GM19452 (cell line): ENCODE data around the gene HIF3A.
"Not testable (repeated sequence)": the region's sequence is repeated elsewhere in the genome, so short reads cannot be mapped to it uniquely, and the experiment has no call there.

Experiments used
- ATAC-seq: cut with Tn5 transposase; IDR thresholded peaks from one replicate; pipeline ENCODE4 v1.9.1; 2021; ENCODE audit not compliant: unreplicated experiment

The HIF3A gene

DNA sequence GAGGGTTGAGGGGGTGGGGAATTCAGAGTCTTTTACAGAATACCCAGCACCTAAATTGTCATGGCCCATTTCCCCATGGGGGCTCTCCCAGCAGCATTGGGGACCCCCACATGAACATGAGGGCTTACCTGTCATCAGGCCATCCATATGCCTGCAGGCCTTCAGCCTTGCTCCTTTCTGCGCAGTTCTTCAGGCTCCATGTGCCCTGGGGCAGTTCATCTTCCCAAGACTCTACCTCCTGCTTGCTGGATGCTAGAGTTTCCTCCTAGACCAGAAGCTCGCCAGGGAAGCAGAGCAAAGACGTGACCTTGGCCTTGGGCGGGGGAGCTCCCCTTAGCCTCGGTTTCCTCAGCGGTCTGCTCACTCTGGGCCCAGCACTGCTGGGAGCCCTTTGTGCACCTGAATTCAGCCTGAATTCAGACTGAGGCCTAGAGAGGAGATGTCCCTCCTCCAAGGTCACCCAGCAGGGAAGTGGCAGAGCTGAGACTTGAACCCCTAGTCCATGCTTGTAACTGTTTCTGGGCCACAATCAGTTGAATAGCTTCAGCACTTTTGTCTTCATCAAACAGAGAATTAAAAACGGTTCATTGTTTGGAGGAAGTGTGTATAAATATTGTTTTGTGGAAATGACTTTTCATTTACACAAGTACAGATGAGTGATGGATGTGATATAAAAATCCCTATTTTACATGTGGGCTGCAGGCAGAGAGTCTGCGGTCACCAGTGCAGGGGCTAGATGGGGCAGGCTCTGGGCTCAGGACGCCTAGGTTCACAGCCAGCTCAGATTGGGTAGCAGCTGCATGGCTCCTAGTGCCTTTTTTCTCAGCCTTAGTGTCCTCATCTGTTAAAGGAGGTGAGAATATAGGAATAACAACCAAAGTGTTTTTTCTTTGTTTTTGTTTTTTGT lies 59.6 kb downstream of the HIF3A start:
- no peak for ATAC-seq

DNA sequence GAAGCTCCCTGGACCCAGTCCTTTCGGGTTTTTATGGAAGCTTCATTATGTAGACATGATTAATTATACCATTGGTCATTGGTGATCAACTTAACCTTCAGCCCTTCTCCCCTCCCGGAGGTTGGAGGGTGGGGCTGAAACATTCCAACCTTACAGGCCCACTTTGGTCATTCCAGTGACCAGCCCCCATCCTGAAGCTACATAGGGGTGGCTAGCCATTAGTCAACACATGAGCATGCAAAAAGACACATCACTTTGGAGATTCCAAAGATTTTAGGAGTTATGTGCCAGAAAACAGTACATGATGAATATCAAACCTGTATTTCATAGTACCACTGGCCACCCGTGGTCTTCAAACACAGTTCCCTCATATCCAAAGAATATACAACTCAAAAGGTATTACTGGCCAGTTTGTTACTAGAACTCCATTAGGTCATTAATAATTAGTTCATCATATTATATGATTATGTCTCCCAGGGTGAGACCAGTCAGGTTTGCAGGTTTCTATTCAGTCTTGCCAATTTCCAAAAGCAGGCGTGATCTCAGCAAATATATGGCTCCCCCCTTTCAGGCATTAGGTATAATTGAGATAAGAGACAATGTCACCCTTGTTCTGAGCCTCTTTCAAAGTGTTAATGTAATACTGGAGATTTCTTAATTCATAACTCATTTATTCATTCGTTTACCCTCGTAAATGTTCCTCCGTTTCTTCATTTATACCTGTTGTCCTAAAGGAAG lies 61.2 kb downstream of the HIF3A start:
- no peak for ATAC-seq

DNA sequence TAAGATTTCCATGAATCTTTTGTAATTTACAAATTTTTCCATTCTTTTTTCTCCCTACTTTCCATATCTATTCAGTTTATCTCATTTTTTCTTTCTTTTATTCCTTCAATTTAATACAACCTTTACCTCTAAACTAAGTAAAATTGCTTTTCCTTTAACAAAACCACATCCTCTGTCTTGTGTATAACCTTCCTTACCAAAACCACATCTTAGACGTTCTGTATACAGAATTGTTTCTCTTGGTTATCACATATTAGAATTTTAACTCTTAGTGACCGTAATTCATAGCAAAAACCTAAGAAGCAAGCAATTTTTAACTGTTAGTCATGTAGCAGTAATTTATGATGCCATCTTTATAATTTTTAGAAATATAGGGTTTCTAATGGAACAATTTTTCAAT lies 65.1 kb downstream of the HIF3A start:
- no peak for ATAC-seq

DNA sequence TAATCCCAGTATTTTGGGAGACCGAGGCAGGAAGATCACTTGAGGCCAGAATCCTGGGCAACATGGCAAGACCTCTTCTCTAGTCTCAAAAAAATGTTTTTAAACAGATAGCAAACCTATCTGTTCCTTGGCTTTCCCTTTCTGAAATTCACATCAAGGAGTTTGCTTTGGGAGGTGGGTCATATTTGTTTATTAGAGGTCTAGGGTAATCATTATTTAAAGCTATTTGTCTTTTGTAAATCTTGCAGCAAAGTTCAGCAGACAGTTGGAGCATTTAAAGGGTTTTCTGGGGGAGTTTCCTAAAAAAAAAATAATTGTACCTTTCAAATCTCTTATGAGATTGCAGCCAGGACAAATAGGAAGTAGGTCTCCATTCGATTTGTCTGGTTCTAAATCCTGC lies 67.5 kb downstream of the HIF3A start:
- no peak for ATAC-seq

DNA sequence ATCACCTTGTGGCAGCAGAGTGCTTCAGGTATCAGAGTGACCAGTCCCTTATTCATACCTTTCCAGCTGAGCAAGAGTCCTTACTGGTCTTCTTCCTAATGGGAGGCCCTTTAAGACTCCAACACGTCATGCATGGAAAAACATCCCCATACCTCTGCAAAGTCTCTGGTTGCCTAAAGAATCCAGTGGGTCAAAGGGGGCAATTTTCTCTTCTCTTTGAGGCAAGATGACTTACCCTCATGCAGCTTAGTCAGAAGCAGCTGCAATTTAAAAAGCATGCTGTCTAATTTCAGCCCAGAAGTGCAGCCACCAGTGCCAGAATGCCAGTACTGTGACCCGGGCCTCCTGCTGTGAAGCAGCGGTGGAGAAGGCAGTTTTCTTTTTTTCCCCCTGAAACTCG lies 68.7 kb downstream of the HIF3A start:
- ATAC-seq, result no peak

DNA sequence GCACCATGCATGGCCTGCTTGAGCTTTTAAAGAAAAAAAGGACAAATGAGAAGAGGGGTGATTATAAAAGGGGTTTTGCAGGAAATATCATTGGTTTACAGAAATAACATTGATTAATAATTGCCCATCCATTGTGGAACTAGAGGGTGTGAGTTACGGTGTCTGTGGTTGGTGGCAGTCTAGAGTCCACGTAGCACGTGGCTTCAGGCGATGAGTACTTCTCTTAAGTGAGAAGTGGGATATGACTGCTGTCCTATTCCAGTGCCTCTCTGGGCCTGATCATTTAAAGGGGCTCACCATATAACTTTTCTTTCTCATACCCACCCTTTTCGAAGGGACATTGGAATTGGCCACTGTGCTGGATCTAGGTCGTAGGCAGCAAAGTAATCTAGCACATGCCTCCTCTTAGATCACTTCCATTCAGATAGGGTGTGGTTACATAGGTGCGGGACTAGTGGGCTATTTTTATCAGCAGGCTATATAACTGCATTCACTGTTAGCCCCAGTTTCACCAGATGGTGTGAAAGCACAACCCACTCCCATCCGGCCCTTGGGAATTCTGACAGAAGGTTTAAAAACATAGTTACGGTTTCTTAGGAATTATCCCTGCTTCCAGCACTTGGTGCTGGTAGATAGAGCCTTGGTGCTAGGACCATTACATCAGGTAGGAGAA lies 69.9 kb downstream of the HIF3A start:
- ATAC-seq, result no peak

DNA sequence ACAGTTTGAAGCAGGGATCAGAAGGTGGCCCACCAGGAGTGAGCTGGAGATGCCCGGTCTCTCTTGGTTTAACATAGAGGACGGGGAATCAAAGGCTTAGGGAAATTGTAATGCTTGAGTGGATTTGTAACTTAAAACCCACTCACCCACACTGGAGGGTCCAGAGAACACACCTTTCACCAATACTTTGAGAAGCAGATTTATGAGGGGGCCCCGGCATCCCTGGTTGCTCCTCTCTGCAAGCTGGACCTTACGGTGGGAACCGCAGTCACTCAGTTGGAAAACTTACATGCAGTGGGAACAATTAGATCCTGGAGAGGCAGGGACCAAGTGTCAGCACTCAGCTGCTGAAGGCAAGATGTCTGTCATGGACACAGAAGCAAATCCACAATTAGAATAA lies 70.6 kb downstream of the HIF3A start:
- no peak for ATAC-seq

DNA sequence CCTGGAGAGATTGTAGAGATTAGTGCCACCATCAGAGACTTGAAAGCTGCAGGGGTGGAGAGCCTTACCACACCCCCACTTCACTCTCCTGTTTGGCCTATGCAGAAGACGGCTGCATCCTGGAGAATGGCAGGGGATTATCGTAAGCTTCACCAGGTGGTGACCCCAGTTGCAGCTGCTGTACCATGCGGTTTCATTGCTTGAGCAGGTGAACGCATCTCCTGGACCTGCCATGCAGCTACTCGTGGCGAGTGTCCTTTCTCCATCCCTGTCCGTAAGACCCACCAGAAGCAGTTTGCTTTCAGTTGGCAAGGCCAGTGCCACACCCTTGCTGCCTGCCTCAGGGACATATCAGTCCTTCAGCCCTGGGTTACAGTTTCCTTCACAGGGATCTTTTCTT lies 71.3 kb downstream of the HIF3A start:
- no peak for ATAC-seq

DNA sequence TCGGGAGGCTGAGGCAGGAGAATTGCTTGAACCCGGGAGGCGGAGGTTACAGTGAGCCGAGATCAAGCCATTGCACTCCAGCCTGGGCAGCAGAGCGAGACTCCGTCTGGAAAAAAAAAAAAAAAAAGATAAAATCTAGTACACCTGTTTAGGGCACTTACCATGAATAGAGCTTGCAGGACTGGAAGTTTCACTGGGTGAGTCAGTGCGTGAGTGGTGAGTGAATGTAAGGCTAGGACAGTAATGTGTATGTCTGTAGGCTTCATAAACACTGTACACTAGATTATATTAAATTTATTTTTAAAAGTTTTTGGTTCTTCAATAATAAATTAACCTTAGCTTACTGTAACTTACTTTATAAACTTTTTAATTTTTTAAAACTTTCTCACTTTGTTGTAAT lies 73.0 kb downstream of the HIF3A start:
- ATAC-seq, result no peak

DNA sequence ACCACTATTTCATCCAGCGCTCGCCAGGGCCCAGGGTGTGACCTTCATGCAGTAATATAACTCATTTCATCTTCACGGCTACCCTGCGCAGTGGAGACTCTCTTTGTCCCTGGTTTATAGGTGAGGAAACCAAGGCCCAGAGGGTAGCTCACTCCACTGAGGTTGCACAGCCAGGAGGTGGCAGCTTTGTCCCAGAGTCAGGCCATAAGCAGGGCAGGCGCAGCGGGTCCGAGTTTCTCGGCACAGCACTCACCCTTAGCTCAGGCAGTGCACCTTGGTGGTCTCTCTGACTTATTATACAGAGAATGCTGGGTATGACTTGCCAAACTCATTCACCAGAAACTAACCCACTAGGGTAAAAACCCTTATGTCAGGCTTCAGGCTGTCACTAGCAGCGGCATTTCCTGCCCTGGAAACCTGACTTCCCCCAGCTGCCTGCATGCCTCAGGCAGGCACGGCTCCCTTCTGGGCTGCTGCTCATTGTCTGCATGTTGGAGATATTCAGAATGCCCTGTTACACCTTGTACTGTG lies 74.6 kb downstream of the HIF3A start:
- no peak for ATAC-seq

DNA sequence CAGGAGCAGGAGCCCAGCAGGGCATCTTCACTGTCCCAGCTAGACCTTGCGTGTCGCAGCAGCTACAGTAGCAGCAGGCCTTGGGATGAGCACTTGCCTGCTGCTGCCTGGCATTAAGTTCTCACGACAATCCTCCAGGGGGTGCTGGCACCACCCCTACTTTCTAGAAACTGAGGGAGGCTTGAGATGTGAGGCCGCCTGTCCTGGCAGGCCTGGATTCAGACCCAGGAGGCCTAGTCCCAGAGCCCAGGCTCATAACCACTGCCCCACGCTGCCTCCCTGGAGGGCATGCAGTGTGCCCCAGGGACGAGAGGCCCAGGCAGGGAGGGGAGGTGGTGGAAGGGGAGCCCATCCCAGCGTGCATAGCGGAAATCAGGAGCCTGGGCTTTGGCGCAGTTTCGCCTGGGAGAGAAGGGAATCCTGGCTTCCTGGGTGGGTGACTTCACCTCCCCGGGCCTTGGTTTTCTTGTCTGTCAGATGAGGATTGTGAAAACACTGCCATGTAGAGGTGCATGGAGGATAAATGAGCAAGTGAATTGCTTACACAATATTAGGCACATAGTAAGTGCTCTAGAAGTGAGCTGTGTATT lies 76.2 kb downstream of the HIF3A start:
- ATAC-seq, result no peak

DNA sequence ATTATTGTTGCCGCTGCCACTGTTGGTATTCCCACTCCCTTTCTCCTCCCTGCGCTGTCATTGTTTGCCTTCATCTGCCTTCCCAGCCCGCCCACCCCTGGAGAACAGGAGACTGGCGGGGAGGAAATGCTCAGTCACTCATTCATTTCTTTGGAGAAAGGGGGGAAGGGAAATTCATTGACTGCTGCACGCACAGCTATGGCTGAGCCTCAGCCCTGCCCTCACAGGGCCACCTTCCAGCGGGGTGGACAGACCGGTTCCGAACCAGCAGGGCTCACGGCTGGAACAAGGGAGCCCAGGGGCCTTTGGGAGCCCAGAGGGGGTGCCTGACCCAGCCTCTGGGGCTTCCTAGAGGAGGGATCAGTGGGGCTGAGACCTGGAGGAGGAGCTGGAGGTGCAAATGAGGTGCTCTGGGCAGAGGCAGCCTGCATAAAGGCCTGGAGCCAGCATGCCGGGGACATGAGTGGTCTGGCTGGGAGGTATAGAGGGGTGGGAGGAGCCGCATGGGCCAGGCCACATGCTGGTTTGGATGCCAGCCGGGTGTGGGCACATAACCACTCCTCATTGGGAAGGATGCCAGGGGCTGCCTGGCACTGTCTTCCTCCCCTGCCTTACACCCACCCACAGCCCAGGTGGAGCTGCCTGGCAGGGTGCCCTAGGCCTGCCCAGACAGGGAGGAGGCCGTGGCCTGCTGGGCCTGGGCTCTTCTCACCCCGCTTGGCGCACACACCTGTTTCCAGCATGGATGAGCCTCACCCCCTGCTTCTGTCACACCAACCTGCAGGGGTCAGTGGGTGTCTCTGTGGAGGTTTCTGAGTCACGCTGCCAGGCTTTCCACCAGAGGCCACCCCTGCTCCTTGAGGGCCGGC lies 76.9 kb downstream of the HIF3A start:
- no peak for ATAC-seq

DNA sequence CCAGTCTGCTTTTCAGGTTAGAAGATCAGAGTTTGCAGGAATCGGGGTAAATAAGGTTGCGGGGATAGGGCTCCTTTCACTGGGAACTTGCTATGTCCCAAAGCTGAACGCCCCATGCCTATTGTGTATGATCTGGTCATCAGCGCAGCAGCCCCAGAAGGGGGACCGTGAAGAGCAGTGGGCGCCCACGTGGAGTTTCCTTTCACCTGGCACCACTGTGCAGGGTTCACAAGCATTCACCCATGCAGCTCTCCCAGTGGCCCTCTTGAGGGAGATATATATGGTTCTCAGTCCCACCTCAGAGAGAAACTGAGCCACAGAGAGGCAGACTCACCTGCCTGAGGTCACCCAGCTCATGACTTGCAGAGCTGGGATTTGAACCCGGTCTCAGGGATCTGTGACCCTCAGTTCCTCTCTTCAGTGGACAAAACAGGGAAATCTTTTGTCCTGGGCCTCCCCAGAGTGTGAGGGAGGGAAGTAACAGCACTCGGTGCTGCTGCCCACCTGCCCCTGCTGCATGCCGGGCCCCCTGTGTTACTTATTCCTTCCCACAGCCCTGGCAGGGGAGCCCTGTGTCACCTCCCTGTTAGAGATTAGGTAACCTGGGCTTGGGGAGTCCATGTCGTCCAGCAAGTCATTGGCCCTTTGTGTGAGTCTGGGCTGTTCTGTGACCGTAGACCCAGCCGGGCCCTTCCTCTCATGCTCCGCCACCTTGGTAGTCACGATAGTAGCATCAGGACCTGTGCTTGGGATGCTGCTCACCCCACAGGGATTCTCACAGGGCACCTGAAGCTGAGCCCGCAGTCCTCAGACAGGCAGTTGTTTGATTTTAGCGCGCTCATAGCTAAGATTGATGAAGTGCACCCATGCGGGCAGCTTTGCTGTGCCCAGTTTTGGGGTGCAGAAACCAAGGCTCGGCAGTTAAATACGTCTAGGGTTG lies 78.0 kb downstream of the HIF3A start:
- no peak for ATAC-seq

DNA sequence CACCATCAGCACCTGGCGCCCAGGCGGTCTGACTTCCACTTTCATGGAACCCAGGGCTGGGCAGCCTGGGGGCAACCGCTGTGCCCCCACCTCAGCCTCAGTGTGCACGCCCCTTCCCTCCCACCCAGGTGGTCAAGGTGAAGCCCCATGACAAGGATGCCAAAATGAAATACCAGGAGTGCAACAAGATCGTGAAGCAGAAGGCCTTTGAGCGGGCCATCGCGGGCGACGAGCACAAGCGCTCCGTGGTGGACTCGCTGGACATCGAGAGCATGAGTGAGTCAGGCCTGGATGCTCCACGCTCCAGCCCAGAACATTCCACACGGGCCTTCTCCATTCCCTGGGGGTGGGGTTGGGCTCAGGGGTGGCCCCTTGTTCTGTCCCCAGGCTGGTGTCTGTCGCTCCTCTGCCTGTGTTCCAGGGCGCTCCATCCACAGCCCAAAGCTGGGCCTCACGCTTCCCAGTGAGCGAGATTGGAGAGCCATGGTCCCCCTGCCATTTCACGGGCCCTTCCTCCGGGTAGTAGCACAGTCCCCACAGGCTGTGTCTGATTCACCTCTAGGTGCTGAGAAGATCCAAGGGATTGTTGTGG lies 78.7 kb downstream of the HIF3A start:
- not testable (repeated sequence) for ATAC-seq

DNA sequence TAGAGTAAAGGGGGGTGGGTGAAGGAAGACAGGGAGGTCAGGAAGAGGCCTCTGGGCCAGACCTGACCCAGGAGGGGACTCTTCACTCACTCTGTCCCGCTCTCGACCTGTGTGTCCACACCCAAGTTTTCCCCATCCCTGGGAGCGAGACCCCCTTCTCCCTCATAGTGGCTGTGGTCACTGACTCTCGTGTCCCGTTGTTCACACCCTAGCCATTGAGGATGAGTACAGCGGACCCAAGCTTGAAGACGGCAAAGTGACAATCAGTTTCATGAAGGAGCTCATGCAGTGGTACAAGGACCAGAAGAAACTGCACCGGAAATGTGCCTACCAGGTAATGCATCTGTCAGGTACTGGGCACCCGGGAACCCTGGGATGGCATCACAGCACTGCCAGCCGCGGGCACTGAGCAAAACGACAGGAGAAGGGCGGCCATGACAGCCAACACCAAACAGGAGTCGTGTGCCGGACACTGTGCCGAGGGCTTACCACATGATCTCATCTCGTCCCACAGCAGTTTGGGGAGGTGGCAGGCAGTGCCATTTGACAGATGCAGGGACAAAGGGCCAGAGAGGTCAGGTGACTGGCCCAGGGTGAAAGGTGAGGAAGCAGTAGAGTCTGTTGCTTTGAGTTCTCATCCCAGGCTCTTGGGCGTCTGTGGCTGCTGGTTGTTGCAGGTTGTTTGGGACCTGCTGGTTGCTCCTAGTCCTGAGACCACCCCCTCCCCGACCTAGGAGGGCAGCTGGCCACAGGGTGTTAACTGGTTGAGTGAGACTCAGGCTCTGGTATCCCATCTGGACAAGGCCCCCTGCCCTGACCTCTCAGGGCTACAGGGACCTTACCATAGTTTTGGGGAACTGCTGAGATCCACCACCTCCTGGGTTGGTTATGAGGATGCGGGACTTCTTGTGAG lies 79.7 kb downstream of the HIF3A start:
- ATAC-seq, result no peak

DNA sequence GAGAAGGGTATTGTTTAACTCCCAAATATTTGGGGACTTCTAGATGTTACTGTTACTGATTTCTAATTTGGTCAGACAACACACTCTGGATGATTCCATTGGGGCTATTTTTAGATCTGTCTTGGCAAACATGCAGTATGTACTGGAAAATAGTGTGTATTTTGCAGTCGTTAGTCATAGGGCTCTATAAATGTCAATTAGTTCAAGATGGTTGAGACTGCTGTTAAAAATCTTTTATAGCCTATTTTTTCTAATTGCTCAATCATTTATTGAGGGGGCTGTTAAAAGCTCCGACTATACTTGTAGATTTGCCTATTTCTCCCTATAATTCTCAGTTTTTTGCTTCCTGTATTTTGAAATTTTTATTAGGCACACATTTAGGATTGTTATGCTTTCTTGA lies 81.4 kb downstream of the HIF3A start:
- no peak for ATAC-seq

DNA sequence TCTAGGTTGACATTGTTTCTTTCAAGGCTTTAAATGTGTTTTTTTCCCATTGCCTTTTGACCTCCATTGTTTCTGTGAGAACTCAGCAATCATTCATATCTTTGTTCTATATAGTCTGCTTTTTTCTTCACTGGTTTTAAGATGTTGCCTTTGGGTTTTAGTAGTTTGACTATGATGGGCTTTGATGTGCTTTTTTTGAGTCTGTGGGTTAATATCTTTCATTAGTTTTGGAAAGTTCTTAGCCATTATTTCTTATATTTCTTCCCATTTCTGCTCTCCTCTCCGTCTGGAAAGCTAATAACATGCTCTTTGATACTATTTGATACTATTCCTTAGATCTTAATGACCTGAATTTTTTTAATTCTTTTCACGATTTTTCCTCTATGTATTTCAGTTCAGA lies 83.8 kb downstream of the HIF3A start:
- no peak for ATAC-seq

DNA sequence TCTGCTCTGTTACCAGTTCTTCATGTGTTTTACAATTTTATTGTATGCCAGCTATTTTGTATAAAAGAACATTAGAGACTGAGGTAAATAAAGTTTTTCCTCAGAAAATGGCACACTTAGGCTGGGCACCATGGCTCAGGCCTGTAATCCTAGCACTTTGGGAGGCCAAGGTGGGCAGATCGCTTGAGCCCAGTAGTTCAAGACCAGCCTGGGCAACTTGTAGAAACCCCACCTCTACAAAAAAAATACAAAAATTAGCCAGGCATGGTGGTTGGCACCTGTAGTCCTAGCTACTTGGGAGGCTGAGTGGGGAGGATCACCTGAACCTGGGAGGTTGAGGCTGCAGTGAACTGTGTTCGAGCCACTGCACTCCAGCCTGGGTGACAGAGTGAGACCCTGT lies 84.5 kb downstream of the HIF3A start:
- ATAC-seq, result no peak
